Measurements from ENCODE around the gene TNFRSF6B. TPM values are rescaled to one million over a fixed set of nuclear protein-coding genes. Genes with fewer than 3 reads are reported as not detected.
A peak's percentile ranks its signal among the peaks of the same experiment; 100 is the strongest.
"Not testable (repeated sequence)": the region's sequence is repeated elsewhere in the genome, so short reads cannot be mapped to it uniquely, and the experiment has no call there.

TNFRSF6B gene, protein sequence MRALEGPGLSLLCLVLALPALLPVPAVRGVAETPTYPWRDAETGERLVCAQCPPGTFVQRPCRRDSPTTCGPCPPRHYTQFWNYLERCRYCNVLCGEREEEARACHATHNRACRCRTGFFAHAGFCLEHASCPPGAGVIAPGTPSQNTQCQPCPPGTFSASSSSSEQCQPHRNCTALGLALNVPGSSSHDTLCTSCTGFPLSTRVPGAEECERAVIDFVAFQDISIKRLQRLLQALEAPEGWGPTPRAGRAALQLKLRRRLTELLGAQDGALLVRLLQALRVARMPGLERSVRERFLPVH
- total RNA-seq: not detected

DNA sequence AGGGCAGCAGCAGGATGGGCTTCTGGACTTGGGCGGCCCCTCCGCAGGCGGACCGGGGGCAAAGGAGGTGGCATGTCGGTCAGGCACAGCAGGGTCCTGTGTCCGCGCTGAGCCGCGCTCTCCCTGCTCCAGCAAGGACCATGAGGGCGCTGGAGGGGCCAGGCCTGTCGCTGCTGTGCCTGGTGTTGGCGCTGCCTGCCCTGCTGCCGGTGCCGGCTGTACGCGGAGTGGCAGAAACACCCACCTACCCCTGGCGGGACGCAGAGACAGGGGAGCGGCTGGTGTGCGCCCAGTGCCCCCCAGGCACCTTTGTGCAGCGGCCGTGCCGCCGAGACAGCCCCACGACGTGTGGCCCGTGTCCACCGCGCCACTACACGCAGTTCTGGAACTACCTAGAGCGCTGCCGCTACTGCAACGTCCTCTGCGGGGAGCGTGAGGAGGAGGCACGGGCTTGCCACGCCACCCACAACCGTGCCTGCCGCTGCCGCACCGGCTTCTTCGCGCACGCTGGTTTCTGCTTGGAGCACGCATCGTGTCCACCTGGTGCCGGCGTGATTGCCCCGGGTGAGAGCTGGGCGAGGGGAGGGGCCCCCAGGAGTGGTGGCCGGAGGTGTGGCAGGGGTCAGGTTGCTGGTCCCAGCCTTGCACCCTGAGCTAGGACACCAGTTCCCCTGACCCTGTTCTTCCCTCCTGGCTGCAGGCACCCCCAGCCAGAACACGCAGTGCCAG is at the start of gene TNFRSF6B:
TNFRSF6B (plus strand) TSS at position 25 of the 729 bp plus-strand sequence; CDS start at position 141, 116 bp downstream.
- no peaks in the 10 kb centered on the region for H3K9me3 Mint-ChIP-seq
- H3K27ac Mint-ChIP-seq: peak within 1 kb of the TSS; percentile 58
- ATAC-seq (ENCODE audit: low read depth) (peak; percentile 6), DNase-seq (no peak)
- no peak within 1 kb of the TSS for H3K4me3 Mint-ChIP-seq
- H3K27me3 Mint-ChIP-seq: no peaks in the 10 kb centered on the region
- peaks cover 5% of the 10 kb centered on the region for H3K4me1 Mint-ChIP-seq
- H3K36me3 Mint-ChIP-seq: peaks cover 5% of the 10 kb centered on the region
- POLR2A ChIA-PET: interaction anchor here (0.8 to 2.6 kb wide), 4 partner anchors 11 to 159 kb away, joined by 3 to 16 read pairs (median 4); partner anchors contain the start of genes ARFRP1, GMEB2, RTEL1 and ZGPAT

- Mint-ChIP-seq H3K27ac (no peak overlapping the region), H3K27me3 (peaks cover 9% of the 10 kb centered on the region), H3K4me3 (no peak overlapping the region), H3K36me3 (no peaks in the 10 kb centered on the region), H3K4me1 (peaks cover 3% of the 10 kb centered on the region), H3K9me3 (no peaks in the 10 kb centered on the region)
- ATAC-seq (ENCODE audit: low read depth): no peak
- POLR2A ChIA-PET: no interaction called here
- DNase-seq: no peak
These were observed 48.3 kb upstream of the TNFRSF6B start for GRCh38 chr20:63648190-63648589.

DNA sequence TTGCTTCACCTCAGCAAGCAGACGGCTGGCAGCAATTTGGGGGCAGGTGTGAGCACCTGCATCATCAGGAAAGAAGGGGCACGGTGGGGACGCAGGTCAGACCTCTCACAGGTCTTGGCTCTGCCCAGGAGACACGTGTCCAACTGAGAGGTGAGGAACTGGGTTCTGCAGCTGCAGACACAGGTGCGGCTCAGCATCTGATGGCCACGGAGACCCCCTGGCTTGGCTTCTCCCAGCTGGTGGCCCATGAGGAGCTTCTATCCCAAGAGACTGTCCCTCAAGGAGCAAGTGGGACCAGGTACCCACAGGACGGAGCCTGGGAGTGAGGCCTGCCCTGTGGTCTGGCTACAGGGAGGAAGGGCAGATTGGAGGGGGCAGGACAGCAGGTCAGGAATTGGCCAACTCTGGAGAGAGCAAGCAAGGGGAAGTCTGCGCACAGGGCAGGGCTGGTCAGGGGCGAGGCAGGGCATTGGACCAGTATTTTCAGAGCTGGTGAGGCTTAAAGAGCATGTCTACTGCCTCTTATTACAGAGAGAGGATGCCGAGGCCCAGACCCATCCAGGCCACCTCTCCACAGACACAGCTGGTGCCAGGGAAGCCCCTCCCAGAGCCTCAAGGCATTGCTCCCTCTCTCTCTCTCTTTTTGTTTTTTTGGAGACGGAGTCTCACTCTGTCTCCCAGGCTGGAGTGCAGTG is 47.4 kb upstream of the TNFRSF6B start:
- H3K36me3 Mint-ChIP-seq: no peaks in the 10 kb centered on the region
- ATAC-seq (ENCODE audit: low read depth): no peak
- H3K27me3 Mint-ChIP-seq: peaks cover 9% of the 10 kb centered on the region
- H3K9me3 Mint-ChIP-seq: no peaks in the 10 kb centered on the region
- no peak overlapping the region for H3K4me3 Mint-ChIP-seq
- peaks cover 5% of the 10 kb centered on the region for H3K4me1 Mint-ChIP-seq
- no peak overlapping the region for H3K27ac Mint-ChIP-seq
- no peak for DNase-seq
- POLR2A ChIA-PET: no interaction called here

DNA sequence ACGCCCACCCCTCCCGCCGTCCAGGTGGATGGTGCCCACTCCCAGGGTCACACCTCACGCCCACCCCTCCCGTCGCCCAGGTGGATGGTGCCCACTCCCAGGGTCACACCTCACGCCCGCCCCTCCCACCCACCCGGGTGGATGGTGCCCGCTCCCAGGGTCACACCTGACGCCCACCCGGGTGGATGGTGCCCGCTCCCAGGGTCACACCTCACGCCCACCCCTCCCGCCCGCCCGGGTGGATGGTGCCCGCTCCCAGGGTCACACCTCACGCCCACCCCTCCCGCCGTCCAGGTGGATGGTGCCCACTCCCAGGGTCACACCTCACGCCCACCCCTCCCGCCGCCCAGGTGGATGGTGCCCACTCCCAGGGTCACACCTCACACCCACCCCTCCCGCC is 46.0 kb upstream of the TNFRSF6B start:
- H3K27ac Mint-ChIP-seq; POLR2A ChIA-PET; DNase-seq; H3K36me3 Mint-ChIP-seq; H3K27me3 Mint-ChIP-seq; H3K9me3 Mint-ChIP-seq; ATAC-seq (ENCODE audit: low read depth); H3K4me3 Mint-ChIP-seq: not testable (repeated sequence)
- H3K4me1 Mint-ChIP-seq: peaks cover 12% of the 10 kb centered on the region

DNA sequence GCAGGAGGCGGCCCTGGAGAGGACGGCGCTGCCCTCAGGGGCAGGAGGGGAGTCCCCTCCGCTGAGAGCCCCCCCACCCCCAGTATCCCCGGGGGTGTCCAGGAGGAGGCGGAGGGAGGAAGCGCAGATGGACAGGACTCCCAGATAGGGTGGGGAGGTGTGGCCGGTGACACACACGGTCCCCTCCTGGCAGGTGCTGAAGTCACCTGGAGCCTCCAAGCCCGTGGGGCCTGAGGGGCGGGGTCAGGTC is 44.6 kb upstream of the TNFRSF6B start:
- Mint-ChIP-seq H3K9me3 (no peaks in the 10 kb centered on the region), H3K4me1 (peaks cover 12% of the 10 kb centered on the region), H3K36me3 (no peaks in the 10 kb centered on the region), H3K4me3 (peak overlapping the region; percentile 76), H3K27me3 (peaks cover 9% of the 10 kb centered on the region), H3K27ac (no peak overlapping the region)
- DNase-seq: no peak
- ATAC-seq (ENCODE audit: low read depth): peak; percentile 5
- POLR2A ChIA-PET: no interaction called here

DNA sequence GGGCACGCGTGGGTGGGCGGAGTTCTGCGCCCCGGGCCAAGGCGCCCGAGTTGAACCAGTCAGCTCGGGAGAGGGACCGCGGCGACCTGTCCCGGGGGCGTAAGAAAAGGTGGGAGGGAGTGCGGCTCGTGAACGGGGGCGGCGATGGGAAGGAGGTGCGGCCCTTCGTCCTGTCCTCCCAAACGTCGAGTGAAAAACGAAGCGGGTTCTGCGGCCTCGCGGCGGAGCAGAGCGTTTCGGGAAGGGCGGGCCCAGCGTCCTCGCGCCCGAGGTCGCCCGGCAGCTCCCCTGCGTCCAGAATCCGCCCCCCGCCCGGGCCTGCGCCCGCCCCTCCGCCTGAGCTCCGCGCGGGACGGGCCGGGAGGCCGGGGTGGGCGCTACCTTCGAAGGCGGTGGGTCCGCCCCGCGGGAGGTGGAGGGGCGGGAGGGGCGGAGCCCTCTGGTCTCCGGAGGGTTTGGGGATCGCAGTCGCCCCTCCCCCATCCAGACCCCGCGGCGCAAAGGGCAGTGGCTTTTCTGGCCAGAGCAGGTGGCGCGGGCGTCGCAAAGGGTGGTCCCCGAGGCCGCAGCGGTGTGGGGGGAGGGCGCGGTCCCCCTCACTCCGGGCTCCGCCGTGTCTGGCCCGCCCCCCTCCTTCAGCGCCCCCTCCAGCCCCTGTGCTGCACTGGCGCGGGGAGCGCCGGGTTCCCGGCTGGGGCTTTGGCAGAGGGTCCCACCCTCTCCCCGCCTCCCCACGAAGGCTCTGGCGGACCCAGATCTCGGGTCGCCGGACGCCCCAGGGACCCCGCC is 44.1 kb upstream of the TNFRSF6B start:
- Mint-ChIP-seq H3K4me1 (peaks cover 12% of the 10 kb centered on the region), H3K4me3 (peak overlapping the region; percentile 76), H3K27me3 (peaks cover 9% of the 10 kb centered on the region), H3K27ac (no peak overlapping the region), H3K36me3 (no peaks in the 10 kb centered on the region), H3K9me3 (no peaks in the 10 kb centered on the region)
- POLR2A ChIA-PET: interaction anchor here (1.0 to 1.5 kb wide), 2 partner anchors 7 to 11 kb away, joined by 3 to 7 read pairs; no protein-coding TSS in a partner anchor
- peak; percentile 17 for ATAC-seq (ENCODE audit: low read depth)
- peak; percentile 51 for DNase-seq

DNA sequence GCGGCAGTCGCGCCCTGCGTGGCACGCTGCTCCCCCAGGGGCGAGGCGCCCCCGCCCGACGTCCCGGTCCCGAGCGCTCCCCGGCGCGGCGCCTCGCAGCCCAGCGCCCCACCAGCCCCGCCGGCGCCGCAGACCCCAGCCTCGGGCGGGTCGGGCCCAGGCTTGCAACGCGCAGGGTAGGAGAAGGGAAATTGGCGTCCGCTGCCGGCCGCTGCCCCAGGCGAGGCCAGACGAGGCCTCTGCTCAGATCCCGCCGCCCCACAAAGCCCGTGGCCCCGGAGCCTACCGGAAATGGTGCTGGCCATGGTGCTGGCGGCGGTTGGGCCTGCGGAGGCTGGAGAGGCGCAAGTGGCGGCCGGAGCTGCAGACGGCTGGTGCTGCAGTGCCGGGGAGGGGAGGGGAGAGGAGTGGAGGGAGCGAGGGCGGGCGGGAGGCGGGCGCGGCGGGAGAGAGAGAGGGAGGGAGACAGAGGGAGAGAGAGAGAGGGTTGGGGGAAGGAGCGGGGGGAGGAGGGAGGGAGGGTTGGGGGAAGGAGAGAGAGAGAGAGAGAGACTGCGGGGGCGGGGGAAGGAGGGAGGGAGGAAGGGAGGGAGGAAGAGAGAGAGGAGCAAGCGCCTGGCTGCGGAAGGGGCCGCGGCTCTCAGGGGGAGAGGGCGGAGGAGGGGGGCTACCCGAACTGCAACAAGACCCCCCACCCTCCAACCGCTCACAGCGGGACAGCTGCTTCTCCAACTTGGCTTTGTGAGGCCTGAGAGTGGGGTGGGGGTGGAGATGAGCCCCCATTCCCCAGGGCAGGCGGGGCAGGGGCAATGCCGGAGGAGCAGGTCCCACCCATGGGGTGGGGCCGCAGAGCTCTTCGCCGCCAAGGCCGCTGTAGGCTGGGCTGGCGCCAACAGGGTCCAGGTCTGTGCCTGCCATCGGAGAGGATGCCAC is 43.1 kb upstream of the TNFRSF6B start, which contains the start of gene STMN3:
STMN3 (minus strand) TSS at position 384 of the 933 bp plus-strand sequence; CDS start at position 305, 79 bp downstream.
- Mint-ChIP-seq H3K4me3 (peak within 1 kb of the TSS; percentile 85), H3K36me3 (no peaks in the 10 kb centered on the region), H3K27me3 (peaks cover 9% of the 10 kb centered on the region), H3K27ac (peak within 1 kb of the TSS; percentile 56), H3K9me3 (no peaks in the 10 kb centered on the region), H3K4me1 (peaks cover 12% of the 10 kb centered on the region)
- POLR2A ChIA-PET: interaction anchor here (0.5 to 1.5 kb wide), 3 partner anchors 8 to 19 kb away, joined by 3 to 7 read pairs (median 4); no protein-coding TSS in a partner anchor
- DNase-seq: peak; percentile 83
- peak; percentile 43 for ATAC-seq (ENCODE audit: low read depth)

DNA sequence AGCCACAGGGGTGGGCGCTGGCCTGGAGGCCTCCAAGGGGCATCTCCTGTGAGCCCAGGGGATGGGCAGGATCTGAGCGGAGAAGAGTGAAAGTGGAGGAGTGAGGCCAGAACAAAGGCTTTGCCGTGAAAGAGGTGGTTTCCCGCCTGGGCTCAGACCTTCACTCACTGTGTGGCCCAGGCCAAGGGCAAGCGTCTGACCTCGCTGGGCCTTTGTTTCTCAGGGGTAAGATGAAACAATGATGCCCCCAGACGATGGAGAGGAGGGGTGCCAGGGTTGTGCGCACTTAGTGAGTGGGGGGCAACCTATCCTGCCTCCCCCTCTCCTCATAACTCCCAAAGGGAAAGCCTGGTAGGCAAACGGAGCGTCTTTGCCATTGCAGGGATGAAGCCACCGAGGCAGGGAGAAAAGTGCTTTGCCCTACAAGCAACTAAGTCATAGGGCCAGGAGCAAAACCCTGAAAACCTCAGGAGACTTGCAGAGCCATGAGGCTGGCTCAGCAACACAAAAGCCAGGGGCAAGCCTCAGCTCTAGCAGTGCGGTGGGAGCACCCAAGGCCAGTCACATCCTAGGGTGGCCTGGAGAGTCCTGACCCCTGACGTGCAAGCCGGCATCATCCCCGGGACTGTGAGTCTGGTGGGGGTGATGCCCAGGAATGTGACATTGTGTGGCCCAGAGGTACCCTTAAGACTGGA is 42.3 kb upstream of the TNFRSF6B start:
- no peaks in the 10 kb centered on the region for H3K9me3 Mint-ChIP-seq
- H3K4me3 Mint-ChIP-seq: peak overlapping the region; percentile 85
- peak overlapping the region; percentile 56 for H3K27ac Mint-ChIP-seq
- no peak for ATAC-seq (ENCODE audit: low read depth)
- POLR2A ChIA-PET: interaction anchor here (0.5 to 1.5 kb wide), 3 partner anchors 12 to 20 kb away, joined by 3 to 7 read pairs (median 4); no protein-coding TSS in a partner anchor
- no peaks in the 10 kb centered on the region for H3K36me3 Mint-ChIP-seq
- H3K27me3 Mint-ChIP-seq: peaks cover 9% of the 10 kb centered on the region
- DNase-seq: no peak
- peaks cover 14% of the 10 kb centered on the region for H3K4me1 Mint-ChIP-seq

GRCh38 chr20:63655249-63655648 is 41.2 kb upstream of the TNFRSF6B start:
- Mint-ChIP-seq H3K4me1 (peaks cover 19% of the 10 kb centered on the region), H3K4me3 (no peak overlapping the region), H3K36me3 (no peaks in the 10 kb centered on the region), H3K27me3 (peaks cover 9% of the 10 kb centered on the region), H3K9me3 (no peaks in the 10 kb centered on the region), H3K27ac (no peak overlapping the region)
- ATAC-seq (ENCODE audit: low read depth) (no peak), DNase-seq (no peak)
- POLR2A ChIA-PET: interaction anchor here (1.1 kb wide), 1 partner anchor 13 kb away, joined by 3 read pairs; no protein-coding TSS in a partner anchor

GRCh38 chr20:63656451-63656850 is 40.0 kb upstream of the TNFRSF6B start:
- POLR2A ChIA-PET: no interaction called here
- Mint-ChIP-seq H3K4me3 (no peak overlapping the region), H3K4me1 (peaks cover 19% of the 10 kb centered on the region), H3K36me3 (no peaks in the 10 kb centered on the region), H3K27ac (no peak overlapping the region), H3K9me3 (no peaks in the 10 kb centered on the region), H3K27me3 (peaks cover 3% of the 10 kb centered on the region)
- DNase-seq (no peak), ATAC-seq (ENCODE audit: low read depth) (no peak)

DNA sequence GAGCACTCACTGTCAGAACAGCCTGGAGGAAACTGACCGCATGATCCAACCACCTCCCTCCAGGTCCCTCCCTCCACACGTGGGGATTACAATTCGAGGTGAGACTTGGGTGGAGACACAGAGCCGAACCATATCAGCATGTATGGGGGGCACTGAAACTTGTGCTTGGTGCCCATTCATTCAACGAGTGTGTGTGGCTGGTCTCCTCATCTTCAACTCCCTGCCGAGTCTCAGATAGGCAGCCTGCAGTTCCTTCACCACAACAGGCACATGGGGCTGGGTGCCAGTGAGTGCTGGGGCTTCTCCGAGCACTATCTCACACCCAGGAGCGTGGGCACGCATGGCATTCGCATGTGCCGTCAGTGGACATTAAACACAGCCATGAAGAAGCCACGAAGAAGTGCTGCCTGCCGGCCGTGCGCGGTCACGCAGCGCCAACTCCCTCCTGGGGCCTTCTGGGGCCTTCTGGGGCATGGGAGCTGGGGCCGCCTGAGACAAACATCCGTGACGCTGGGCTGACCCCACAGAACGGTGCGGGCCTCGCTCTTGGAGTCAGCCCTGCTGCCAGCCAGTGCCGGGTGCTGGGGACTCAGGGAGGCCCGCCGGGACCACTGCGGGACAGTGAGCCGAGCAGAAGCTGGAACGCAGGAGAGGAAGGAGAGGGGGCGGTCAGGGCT is 39.1 kb upstream of the TNFRSF6B start:
- Mint-ChIP-seq H3K36me3 (peaks cover 1% of the 10 kb centered on the region), H3K4me1 (peaks cover 17% of the 10 kb centered on the region), H3K4me3 (peak overlapping the region; percentile 95), H3K27me3 (no peaks in the 10 kb centered on the region), H3K27ac (peak overlapping the region; percentile 92), H3K9me3 (no peaks in the 10 kb centered on the region)
- POLR2A ChIA-PET: interaction anchor here (0.7 to 2.0 kb wide), 13 partner anchors 16 to 238 kb away, joined by 3 to 16 read pairs (median 6); partner anchors contain the start of genes ARFRP1, GMEB2, HELZ2 and PTK6
- DNase-seq: no peak
- ATAC-seq (ENCODE audit: low read depth): no peak

Data from activated naive CD8-positive, alpha-beta T cell treated with anti-CD3 and anti-CD28 coated beads, Interleukin-2, amount 10 ng/mL, durations not matched to agents 7 days and 5 days (primary cell).